Small intestine (tissue), 7 donors: Measurements from ENCODE around the gene MRRF. TPM values are rescaled to one million over a fixed set of nuclear protein-coding genes. Genes with fewer than 3 reads are reported as not detected.

Experiments used
- DNase-seq, 2 donors: peaks; one replicate each; pipeline versions ENCODE4 v3.0.0 to v3.0.0-alpha.2; 2013
- FAIRE-seq: peaks from 2 replicates; lab custom pipeline; 2012; peaks lifted over from hg19 to GRCh38; lab: Jason Lieb, UNC
- H3K27ac ChIP-seq, 3 donors: one replicate each; pipeline ENCODE4 v1.5.1; 2013; ENCODE audit warnings: low read length in 2 of 3, mild to moderate bottlenecking in 2 of 3, control low read depth in 1 of 3, inconsistent platforms in 1 of 3, low read depth in 1 of 3, moderate library complexity in 1 of 3
- H3K27me3 ChIP-seq, 3 donors: one replicate each; pipeline ENCODE4 v1.6.1; 2013; ENCODE audit warnings: low read length in 3 of 3, inconsistent platforms in 1 of 3; ENCODE audit not compliant: control insufficient read depth in 3 of 3, insufficient read depth in 3 of 3
- H3K36me3 ChIP-seq, 3 donors: one replicate each; pipeline ENCODE4 v1.6.1; 2013; ENCODE audit warnings: low read length in 3 of 3, inconsistent platforms in 1 of 3, low read depth in 1 of 3, mild to moderate bottlenecking in 1 of 3, moderate library complexity in 1 of 3; ENCODE audit not compliant: control insufficient read depth in 3 of 3, insufficient read depth in 2 of 3
- H3K4me1 ChIP-seq, 3 donors: one replicate each; pipeline ENCODE4 v1.6.1; 2013; ENCODE audit warnings: low read length in 2 of 3, inconsistent platforms in 1 of 3, low read depth in 1 of 3, mild to moderate bottlenecking in 1 of 3, moderate library complexity in 1 of 3; ENCODE audit not compliant: control insufficient read depth in 3 of 3, insufficient read depth in 2 of 3
- H3K4me3 ChIP-seq, 3 donors: one replicate each; pipeline ENCODE4 v1.5.1; 2013; ENCODE audit warnings: low read length in 3 of 3, control low read depth in 1 of 3, inconsistent platforms in 1 of 3, low read depth in 1 of 3, mild to moderate bottlenecking in 1 of 3, moderate library complexity in 1 of 3
- H3K9me3 ChIP-seq, 2 donors: one replicate each; pipeline ENCODE4 v1.6.1; 2013; ENCODE audit warnings: low read depth in 1 of 2, low read length in 1 of 2; ENCODE audit not compliant: control insufficient read depth in 2 of 2, insufficient read depth in 1 of 2
- WGBS, 3 donors: extraction: QIAGEN DNeasy Blood & Tissue Kit; methylation state at CpG; one replicate each; pipeline ENCODE4 v1.1.7; 2013; 5-methylcytosine and 5-hydroxymethylcytosine counted together
- polyA plus RNA-seq, 4 donors: library from polyadenylated mRNA; stranded (reverse) in 3 of 4; unstranded in 1 of 4; fragments of 200-250 nt in 3 of 4; fragments of 120-200 nt in 1 of 4; gene quantifications; one replicate each; pipeline versions ENCODE4 v1.2.1 to v1.2.3, GENCODE V29; 2013
- donor health status: healthy with polysubstance abuse.
- donor health status: control.
- donor health status: control.
- donor health status: Bipolar disorder and iron deficiency.
- donor health status: healthy.

The MRRF gene
- polyA plus RNA-seq, 4 donors: 46.2 to 72.7 (median 58.6) TPM

- 96 to 100% (median 97%) methylated on average over 2 of the region's 2 CpGs for WGBS, 3 donors
- Histone ChIP-seq H3K9me3 (peaks cover 0 to 11% of the 10 kb centered on the region in 2 donors), H3K27me3 (no peaks in the 10 kb centered on the region), H3K36me3 (peaks cover 2 to 22% (median 8%) of the 10 kb centered on the region in 3 donors), H3K4me1 (no peaks in the 10 kb centered on the region), H3K27ac (no peak overlapping the region), H3K4me3 (no peak overlapping the region)
- DNase-seq (no peak), FAIRE-seq (no peak)
These were observed 9.4 kb downstream of the MRRF start for GRCh38 chr9:122274055-122274454.

GRCh38 chr9:122276096-122276495 is 11.4 kb downstream of the MRRF start:
- no peaks in the 10 kb centered on the region for H3K4me1 ChIP-seq
- DNase-seq (no peak), FAIRE-seq (no peak)
- H3K27ac ChIP-seq: no peak overlapping the region
- 95 to 98% (median 96%) methylated on average over 7 of the region's 7 CpGs for WGBS, 3 donors
- H3K36me3 ChIP-seq: peaks cover 2 to 22% (median 8%) of the 10 kb centered on the region in 3 donors
- no peaks in the 10 kb centered on the region for H3K27me3 ChIP-seq
- peaks cover 0 to 11% of the 10 kb centered on the region in 2 donors for H3K9me3 ChIP-seq
- no peak overlapping the region for H3K4me3 ChIP-seq

- 97 to 100% (median 97%) methylated on average over 10 of the region's 10 CpGs for WGBS, 3 donors
- Histone ChIP-seq H3K36me3 (peaks cover 1 to 22% (median 11%) of the 10 kb centered on the region in 3 donors), H3K27ac (no peak overlapping the region), H3K9me3 (peaks cover 0 to 11% of the 10 kb centered on the region in 2 donors), H3K27me3 (no peaks in the 10 kb centered on the region), H3K4me1 (no peaks in the 10 kb centered on the region), H3K4me3 (no peak overlapping the region)
- FAIRE-seq (no peak), DNase-seq (no peak)
These were observed 12.7 kb downstream of the MRRF start for GRCh38 chr9:122277285-122277897.

- Histone ChIP-seq H3K4me3 (no peak overlapping the region), H3K4me1 (no peaks in the 10 kb centered on the region), H3K27me3 (no peaks in the 10 kb centered on the region), H3K36me3 (peaks cover 4 to 22% (median 21%) of the 10 kb centered on the region in 3 donors), H3K9me3 (peaks cover 0 to 9% of the 10 kb centered on the region in 2 donors), H3K27ac (no peak overlapping the region)
- DNase-seq (no peak), FAIRE-seq (no peak)
- 86 to 99% (median 97%) methylated on average over 5 of the region's 5 CpGs for WGBS, 3 donors
These were observed 16.7 kb downstream of the MRRF start for GRCh38 chr9:122281368-122281767.

GRCh38 chr9:122286764-122287163 is 22.1 kb downstream of the MRRF start:
- no peak for FAIRE-seq
- H3K36me3 ChIP-seq: peaks cover 11 to 36% (median 18%) of the 10 kb centered on the region in 3 donors

GRCh38 chr9:122287214-122287720 is 22.6 kb downstream of the MRRF start:
- Histone ChIP-seq H3K4me3 (no peak overlapping the region), H3K9me3 (no peaks in the 10 kb centered on the region), H3K27me3 (no peaks in the 10 kb centered on the region), H3K4me1 (no peaks in the 10 kb centered on the region), H3K27ac (no peak overlapping the region), H3K36me3 (peaks cover 11 to 34% (median 18%) of the 10 kb centered on the region in 3 donors)
- 72 to 86% (median 82%) methylated on average over 1 of the region's 1 CpG for WGBS, 3 donors
- DNase-seq (no peak), FAIRE-seq (no peak)

More at GRCh38 chr9:122286764-122287163, 22.1 kb downstream of the MRRF start:
- DNase-seq: no peak
- H3K27ac ChIP-seq: no peak overlapping the region
- 82 to 89% (median 89%) methylated on average over 1 of the region's 1 CpG for WGBS, 3 donors
- H3K9me3 ChIP-seq: no peaks in the 10 kb centered on the region
- H3K27me3 ChIP-seq: no peaks in the 10 kb centered on the region
- H3K4me1 ChIP-seq: no peaks in the 10 kb centered on the region
- H3K4me3 ChIP-seq: no peak overlapping the region

GRCh38 chr9:122291458-122291857 is 26.8 kb downstream of the MRRF start:
- Histone ChIP-seq H3K27me3 (no peaks in the 10 kb centered on the region), H3K9me3 (no peaks in the 10 kb centered on the region), H3K4me1 (no peaks in the 10 kb centered on the region), H3K36me3 (peaks cover 7 to 35% (median 9%) of the 10 kb centered on the region in 3 donors), H3K27ac (no peak overlapping the region), H3K4me3 (no peak overlapping the region)
- DNase-seq: no peak
- FAIRE-seq: no peak
- WGBS, 3 donors: 87 to 98% (median 91%) methylated on average over 3 of the region's 3 CpGs

- Histone ChIP-seq H3K27ac (no peak overlapping the region), H3K4me1 (no peaks in the 10 kb centered on the region), H3K9me3 (no peaks in the 10 kb centered on the region), H3K27me3 (no peaks in the 10 kb centered on the region), H3K36me3 (peaks cover 7 to 23% (median 15%) of the 10 kb centered on the region in 3 donors), H3K4me3 (no peak overlapping the region)
- DNase-seq: no peak
- 56 to 72% (median 56%) methylated on average over 4 of the region's 4 CpGs for WGBS, 3 donors
- FAIRE-seq: no peak
These were observed 29.8 kb downstream of the MRRF start for GRCh38 chr9:122294531-122294930.
